Stimulated activated CD8-positive, alpha-beta memory T cell treated with anti-CD3 and anti-CD28 coated beads, Interleukin-4, amount 100 ng/mL, for 4 hours (primary cell): ENCODE results near the gene AVPI1.
"Not testable (repeated sequence)": the region's sequence is repeated elsewhere in the genome, so short reads cannot be mapped to it uniquely, and the experiment has no call there.

ENCODE experiments used
- DNase-seq, 2 donors: peaks; one replicate each; pipeline ENCODE4 v3.0.0-alpha.2; 2020; ENCODE audit warnings: low read depth in 2 of 2, low spot score in 1 of 2

Gene AVPI1

DNA sequence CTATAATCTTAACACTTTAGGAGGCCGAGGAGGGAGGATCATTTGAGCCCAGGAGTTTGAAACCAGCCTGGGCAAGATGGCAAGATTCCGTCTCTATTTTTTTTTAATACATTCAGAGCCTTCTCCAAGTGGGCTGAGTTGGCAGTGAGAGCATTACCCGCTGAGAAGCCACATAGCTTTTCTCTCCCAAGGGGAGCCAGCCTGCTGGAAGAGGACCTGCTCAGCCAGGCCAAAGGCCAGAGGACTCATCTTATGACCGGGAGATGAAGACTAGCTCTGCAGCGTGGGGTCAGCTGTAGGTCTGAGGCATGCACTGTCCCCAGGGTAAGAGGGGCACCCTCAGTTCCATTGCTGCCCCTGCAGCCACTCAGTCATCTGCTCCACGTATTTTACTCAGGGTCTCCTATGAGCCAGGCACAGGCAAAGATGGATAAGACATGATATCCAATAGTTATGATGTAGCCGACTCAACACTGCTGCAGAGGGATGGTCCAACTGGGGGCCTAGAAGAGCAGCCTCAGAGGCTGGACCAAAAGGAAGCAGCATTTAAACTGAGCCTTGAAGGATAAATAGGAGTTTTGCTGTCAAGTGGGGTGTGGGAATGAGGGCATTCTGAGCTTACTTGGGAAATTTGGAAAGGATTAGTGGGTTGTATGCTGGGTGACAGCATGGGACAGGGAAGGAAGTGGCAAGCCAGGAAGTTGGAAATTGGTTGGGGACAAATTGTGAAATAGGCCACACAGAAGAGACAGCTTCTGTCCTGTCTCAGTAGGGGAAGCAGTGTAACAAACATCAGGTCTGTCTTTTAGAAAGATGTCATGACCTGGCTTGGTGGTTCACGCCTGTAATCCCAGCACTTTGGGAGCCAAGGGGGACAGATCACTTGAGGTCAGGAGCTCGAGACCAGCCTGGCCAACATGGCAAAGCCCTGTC, 24.9 kb upstream of the AVPI1 start:
- DNase-seq = no peak

- DNase-seq = peak in 1 of 2 donors; percentile 11
Observed at GRCh38 chr10:97708976-97709946, 22.2 kb upstream of the AVPI1 start.

DNA sequence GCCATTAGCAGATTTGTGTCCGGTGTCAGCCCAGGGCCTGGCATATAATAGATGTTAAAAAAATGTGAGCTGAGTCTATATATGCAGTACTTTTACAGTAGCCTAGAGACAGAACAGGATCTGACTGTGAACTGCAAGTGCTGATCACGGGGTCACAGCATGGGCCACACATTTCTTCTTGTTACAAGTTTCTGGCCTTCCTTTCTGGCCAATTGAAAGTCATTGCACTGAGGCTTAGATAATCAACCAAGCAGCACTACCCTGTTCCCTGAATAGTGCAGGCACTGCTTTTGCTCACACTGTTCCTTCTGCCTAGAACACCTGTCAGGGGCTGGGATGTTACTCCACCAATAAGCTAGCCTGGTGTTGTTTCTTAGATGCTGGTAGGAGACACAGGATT, 21.1 kb upstream of the AVPI1 start:
- DNase-seq = no peak

- no peak for DNase-seq
Observed at GRCh38 chr10:97707134-97707861, 20.3 kb upstream of the AVPI1 start.

DNA sequence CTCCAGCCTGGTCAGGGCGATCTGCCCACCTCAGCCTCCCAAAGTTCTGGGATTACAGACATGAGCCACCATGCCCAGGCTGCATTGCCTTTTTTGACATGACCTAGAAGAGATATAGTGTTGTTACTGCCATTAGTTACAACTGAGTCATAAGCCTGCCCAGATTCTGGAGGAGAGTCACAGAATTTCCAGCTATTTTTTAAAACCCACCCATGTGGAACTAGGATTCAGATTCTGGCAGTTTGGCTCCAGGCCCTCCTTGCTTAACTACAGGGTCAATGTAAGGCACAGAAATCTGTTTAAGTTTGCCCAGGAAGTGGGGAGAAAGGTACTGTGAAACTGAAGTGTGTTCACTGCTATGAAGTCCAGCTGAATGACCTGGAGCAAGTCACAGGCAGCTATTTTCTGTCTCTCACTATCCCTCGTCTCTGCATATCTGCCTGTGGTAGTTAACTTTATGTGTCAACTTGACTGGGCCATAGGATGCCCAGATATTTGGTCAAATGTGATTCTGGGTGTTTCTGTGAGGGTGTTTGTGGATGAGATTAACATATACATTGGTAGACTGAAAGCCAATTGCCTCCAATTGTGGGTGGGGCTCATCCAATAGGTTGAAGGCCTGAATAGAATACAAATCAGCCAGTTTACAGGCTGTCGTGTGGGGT, 18.1 kb upstream of the AVPI1 start:
- no peak for DNase-seq

DNA sequence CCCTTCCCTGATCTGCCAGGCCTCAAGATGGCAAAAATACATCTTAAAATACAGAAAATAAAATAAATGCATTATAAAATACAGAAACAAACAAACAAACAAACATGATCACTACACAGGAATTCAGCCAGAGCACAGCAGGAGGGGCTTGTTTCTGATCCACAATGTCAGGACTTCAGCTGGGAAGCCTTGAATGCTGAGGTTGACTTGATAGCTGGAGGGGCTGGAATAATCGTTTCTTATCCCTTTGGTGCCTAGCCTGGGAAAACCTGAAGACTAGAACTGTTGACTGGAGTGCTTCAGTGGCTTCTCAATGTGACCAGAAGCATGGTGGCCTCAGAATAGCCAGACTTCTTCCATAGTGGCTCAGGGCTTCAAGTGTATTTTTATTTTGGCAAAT, 17.3 kb upstream of the AVPI1 start:
- no peak for DNase-seq

DNA sequence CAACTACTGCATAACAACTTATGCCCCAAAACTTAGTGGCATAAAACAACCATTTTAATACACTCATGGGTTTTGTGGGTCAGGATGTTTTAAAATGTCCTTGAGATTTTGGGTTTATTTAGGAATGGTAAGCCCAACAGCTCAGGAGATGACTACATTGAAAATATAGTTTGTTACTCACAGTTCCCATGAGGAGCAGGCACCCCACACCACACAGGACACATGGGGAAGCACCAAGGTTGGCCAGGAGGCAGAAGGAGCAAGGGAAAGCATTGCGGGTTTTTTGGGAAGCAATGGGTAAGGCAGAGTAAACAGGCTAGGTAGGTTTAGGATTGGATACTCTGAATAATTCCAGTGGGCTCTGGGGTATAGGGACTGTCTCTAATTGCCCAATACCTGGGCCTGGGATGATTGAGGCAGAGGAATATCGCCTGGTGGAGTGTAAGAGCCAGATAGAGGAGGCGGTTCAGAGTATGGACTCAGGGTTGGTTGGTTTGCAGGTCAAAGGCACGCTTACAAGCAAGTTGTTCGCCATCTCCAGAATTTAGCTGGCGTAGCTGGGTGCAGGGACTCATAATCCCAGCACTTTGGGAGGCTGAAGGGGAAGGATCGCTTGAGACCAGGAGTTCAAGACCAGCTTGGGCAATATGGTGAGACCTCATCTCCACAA, 16.5 kb upstream of the AVPI1 start:
- no peak for DNase-seq

- no peak for DNase-seq
Observed at GRCh38 chr10:97701438-97702069, 14.5 kb upstream of the AVPI1 start.

DNA sequence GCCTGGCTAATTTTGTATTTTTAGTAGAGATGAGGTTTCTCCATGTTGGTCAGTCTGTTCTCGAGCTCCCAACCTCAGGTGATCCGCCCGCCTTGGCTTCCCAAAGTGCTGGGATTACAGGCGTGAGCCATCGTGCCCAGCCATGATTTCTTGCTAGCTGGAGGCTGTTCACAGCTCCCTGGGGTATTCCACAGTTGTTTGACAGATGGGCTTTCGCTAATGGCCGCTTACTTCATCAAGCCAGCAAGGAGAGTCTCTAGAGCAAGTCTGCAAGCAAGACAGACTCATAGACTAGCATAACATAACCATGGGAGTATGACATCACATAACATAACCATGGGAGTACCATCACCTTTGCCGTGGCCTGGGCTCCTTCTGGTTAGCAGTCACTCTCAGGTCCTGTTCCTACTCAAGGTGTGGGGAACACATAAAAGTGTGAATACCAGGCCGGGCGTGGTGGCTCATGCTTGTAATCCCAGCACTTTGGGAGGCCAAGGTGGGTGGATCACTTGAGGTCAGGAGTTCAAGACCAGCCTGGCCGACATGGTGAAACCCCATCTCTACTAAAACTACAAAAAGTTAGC, 11.1 kb upstream of the AVPI1 start:
- DNase-seq = not testable (repeated sequence)

DNA sequence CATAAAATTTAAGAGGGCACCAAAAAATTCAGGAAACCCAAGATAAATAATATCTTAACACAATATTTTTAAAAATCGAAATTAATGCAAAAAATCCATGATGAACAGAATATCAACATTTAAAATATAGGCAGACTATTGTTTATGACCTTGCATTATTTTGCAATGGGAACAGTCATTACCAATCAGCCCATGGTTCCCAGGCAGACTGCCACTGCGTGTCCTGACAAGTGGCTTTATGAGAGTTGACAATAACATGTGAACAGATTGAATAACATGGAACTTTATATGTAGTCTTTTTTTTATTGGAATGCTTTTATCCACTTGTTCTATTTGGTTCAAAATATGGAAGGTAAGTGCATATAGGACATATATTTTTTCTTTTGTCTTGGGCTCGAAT, 3.1 kb upstream of the AVPI1 start:
- DNase-seq = no peak

GRCh38 chr10:97689559-97690020, 2.5 kb upstream of the AVPI1 start:
- no peak for DNase-seq

GRCh38 chr10:97687785-97688781, 1.0 kb upstream of the AVPI1 start:
- DNase-seq = no peak

DNA sequence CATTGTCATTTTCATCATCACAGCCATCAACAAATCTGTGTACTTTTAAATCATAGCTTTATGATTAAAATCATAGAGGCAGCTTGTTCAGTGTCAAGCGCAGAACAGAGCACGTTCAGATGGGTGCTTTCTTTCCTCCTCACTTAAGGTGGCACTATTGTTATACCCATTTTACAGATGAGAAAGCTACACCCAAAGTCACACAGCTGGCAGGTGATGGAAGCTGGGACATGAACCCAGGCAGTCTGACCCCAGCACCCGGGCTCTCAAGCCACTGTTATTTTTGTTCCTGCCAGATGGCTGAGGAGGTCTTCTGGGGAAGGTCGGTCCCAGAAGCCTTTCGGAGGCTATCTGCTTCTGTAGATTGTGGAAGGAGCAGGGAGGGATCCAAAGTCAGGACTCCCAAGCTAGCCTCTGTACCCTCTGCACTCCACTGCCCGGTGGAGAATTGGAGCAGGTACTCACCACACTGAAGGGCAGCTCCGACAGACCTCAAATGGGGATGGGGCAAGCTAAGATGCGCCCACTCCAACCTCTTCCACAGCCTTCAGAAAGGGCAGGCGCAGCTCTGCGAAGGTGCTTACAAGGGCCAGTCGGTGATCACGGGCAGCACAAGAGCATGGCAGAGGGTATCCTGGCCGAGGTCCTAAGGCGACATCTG, 610 bp downstream of the AVPI1 start:
- no peak for DNase-seq

DNA sequence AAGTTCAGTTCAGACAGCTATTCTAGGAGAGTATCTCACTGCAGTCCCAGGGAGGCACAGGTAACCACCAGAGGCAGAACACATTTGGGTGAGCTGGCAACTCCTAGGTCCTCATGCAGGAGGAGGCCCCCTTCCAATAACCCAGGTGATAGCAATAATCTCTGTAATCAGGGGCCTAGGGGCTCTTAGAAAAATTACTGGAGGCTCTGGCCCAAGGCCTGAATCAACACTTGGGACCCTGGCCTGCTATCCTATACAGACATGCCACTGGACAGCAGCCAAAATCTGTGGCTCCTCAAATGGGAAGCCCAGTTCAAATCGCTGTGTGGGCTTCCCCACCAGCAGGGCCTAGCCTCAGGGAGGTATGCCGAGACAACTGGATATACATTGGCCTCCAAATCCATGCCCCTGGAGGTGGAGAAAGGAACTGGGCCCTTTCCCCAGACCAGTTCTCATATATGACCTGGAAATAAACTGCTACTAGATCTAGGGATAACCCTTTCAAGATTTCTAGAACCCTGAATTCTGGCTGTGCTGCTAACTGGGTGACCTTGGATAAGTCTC, 1.6 kb downstream of the AVPI1 start:
- DNase-seq = no peak

DNA sequence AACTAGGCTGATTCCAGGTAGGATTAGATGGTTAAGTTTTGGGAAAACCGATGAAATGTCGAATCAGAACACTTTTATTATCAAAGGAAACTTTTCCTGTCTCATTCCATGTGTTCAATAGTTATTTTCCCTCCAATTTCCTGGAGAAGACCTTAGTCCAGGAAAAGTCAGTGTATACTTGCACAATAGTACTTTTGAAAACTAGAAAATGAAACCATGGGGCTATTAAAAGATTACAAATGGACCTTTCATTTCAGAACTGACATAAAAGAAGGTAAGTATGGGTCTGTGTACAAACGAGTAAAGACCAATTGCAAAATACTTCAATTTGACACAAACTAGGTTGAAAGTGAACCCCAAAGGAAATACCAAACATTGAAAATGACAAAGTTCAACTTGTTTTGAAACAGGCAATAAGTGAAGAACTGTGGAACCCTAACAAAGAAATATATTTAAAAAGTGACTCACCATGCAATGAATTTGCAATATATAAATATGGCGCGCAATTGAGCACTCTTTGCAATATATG, 2.1 kb downstream of the AVPI1 start:
- no peak for DNase-seq

- DNase-seq = not testable (repeated sequence)
Observed at GRCh38 chr10:97684368-97684713, 2.7 kb downstream of the AVPI1 start.
